Measurements from ENCODE around the gene PTPRC.
A peak's percentile ranks its signal among the peaks of the same experiment; 100 is the strongest.

Gene PTPRC

GRCh38 chr1:198643808-198644207 is 5.0 kb downstream of the PTPRC start:
- DNase-seq (ENCODE audit: low read depth), result no peak

GRCh38 chr1:198647055-198647454 is 8.2 kb downstream of the PTPRC start:
- no peak for DNase-seq (ENCODE audit: low read depth)

- DNase-seq (ENCODE audit: low read depth), result no peak
These were observed 9.8 kb downstream of the PTPRC start for GRCh38 chr1:198648592-198648991.

- DNase-seq (ENCODE audit: low read depth), result no peak
These were observed 10.6 kb downstream of the PTPRC start for GRCh38 chr1:198649232-198649967.

- DNase-seq (ENCODE audit: low read depth), result no peak
These were observed 11.1 kb downstream of the PTPRC start for GRCh38 chr1:198649968-198650338.

- DNase-seq (ENCODE audit: low read depth), result no peak
These were observed 11.7 kb downstream of the PTPRC start for GRCh38 chr1:198650506-198650905.

DNA sequence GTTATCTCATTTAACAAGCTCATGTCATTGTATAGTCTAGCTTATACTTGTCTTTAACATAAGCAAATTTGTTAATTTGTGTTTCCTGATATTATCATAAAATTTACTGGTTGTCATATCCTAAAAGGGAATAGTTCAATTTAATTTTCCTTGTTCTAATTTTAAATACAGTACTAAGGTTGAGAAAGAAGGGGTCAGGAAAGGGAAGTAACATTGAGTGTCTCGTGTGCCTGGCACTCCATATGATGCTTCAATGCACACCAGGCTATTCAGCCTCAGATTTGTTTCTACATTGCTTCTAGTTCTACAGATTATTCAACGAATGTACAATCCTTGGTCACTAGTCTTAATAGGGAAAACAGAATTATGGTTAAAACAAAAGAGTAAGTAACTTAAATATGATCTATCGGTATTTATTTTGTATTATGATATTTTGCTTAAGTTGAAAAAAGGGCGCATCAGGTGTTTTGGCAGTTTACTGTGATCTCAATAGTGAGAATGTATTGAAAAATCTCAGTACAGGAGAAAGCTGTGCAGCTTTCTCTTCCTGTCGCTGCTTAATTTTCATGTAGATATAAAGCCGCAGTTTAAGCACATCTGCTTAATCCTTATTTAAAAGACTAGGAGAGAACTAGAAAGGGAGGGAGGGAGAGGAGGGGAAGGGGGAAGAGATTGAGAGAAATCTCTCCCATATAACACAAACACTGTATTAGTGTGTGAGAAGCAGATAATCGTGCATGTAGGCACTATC is 13.0 kb downstream of the PTPRC start:
- DNase-seq (ENCODE audit: low read depth), result no peak

DNA sequence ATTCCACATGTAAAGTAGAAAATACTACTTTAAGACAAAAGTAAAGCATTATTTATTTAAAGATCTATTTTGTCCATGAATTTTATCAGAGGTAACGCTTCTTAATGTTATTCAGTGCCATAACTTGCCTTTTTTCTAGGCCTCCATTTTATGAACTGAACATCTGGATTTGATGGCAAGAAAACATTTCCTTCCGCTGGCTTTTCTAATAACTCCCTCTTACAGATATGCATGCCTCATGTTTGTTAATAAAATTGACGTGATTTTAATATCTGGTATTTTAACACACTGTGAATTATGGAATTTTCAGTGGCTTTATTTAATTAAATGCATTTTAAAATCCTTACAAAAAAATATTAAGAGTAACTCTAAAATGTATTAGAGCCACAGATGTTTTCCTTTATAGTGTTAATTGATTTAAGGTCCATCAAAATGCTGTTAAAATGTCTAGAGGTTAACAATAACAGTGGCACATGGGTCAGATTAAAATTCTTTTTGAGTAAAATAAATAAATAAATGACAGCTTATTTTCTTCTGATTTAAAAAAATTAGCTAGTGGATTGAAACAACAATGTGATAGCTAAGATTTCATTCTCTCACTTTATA is 15.1 kb downstream of the PTPRC start:
- no peak for DNase-seq (ENCODE audit: low read depth)

- peak; percentile 85 for DNase-seq (ENCODE audit: low read depth)
These were observed 16.8 kb downstream of the PTPRC start for GRCh38 chr1:198655459-198656121.

DNA sequence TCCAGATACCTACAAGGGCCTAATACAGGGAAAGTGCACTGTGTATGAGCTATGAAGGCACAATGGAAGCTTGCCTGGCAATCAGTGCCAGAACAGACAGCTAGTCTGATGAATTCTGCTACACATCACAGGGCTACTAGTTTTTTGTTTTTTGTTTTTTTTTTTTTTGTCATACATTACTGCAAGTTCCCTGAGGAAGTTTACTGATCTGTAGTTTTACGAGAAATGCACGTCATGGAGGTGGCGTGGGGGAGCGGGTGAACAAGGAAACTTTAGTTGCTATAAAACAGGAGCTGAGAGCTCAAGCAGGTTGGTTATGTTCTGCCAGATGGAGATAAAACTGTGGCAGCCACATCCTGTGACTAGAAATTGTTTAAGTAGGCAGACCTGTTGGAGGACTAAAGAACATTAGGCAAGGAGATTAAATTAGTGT is 17.7 kb downstream of the PTPRC start:
- no peak for DNase-seq (ENCODE audit: low read depth)

DNA sequence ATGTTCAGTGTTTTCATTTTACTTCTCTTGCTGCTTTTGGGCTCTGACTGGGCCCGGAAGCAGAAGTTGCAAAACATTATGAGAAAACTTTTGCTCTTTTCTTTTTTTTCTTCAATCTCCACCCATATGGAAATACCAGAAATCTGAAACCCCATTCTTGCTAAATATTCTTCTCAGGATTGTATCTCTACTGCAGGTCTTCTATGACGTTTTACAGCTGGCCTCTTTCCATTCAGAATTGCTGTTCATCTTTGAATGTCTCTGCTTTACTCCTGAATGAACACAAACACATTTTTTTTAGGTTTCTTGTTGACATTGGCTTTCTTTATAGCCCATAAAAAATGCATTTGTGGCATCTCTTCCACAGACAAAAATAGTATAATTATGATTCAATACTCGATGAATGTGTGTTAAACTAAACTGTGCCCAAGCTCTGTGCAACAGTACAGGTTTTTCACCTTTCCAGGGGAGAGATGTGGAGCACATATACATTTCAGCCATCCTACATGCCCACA is 18.8 kb downstream of the PTPRC start:
- DNase-seq (ENCODE audit: low read depth), result peak; percentile 100

- no peak for DNase-seq (ENCODE audit: low read depth)
These were observed 21.8 kb downstream of the PTPRC start for GRCh38 chr1:198660341-198661261.

DNA sequence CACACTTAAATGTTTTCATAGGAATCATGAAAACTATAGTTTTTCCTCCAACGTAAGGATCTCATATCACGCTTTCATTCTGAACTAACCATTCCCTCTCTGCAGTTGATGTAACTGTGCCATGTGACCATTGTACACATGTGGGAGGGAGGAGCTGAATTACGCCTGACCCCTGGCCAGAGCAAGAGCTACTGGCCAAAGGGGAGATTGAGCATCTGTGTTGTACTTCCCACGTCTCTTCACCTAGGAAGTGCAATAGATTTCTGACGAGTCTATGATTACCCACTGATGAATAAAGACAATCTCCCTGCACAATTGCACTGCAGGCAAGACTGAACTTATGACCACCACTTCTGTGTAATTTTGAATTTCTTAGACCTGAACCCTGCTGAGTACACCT is 24.0 kb downstream of the PTPRC start:
- DNase-seq (ENCODE audit: low read depth), result no peak

- no peak for DNase-seq (ENCODE audit: low read depth)
These were observed 25.4 kb downstream of the PTPRC start for GRCh38 chr1:198664068-198664788.

DNA sequence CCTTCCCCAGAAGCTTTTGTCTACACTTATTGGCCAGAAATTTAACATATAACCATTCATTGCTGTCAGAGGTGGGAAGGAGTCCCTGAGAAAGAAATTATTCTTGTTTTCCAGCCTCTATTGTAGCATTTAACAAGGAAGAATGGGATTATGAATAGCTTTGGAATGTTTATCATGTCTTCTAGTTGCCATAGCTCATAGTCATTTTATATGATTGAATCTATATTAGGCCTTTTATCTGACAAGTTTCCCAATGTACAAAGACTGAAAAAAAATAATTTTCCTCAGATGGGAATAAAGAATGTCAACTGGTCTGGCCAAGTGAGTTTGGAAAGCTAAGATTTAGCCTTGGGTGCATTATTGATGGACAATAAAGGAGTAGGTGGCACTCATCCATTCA is 28.3 kb downstream of the PTPRC start:
- DNase-seq (ENCODE audit: low read depth), result peak; percentile 68

DNA sequence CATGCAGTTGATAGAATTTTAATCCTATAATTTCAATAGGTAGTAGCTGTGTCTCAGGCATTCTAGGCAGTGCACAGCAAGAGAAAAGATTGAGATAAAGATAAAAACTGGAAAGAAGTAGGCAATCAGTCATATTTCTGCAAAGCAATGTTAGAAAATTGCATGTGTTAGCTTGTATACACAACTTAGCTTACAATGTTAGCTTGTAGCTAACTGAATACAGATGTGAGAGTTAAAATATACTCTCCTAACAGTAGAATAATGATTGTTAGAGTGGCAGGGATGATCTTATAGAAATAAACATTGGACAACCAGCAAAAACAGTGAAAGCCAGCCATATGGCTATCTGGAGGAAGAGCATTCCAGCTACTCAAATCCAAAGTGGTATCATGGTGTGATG is 29.0 kb downstream of the PTPRC start:
- DNase-seq (ENCODE audit: low read depth), result no peak

DNA sequence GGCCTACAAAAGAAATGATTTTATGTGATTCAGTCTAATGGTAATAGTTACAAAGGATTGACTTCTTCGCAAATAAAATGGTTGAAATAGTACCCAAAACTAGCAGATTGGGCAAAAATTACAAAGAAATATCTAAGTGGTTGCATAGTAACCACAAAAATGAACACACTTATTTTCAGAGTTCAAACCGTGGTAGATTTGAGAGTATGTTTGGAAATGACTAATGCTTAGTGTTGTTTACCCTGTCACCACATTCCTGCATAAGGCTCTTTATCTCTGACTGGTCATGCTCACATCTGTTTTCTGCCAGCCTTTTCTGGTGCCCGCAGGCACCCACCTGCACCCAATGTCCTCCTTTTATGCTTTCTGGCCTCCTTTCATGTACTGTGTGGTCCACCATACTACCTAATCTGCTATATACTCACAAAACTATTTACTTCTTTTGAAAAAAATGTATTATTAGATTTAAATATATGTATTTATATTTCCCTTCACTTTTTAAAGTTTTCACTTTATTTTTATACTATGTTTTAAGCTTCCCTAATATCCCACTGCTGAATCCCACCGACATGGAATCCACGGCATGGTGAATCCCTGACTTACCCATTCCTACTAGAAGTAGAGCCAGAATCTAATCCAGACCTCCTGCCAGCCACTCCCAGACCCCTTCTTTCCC is 30.3 kb downstream of the PTPRC start:
- DNase-seq (ENCODE audit: low read depth), result peak; percentile 96

- no peak for DNase-seq (ENCODE audit: low read depth)
These were observed 30.9 kb downstream of the PTPRC start for GRCh38 chr1:198669771-198670170.

DNA sequence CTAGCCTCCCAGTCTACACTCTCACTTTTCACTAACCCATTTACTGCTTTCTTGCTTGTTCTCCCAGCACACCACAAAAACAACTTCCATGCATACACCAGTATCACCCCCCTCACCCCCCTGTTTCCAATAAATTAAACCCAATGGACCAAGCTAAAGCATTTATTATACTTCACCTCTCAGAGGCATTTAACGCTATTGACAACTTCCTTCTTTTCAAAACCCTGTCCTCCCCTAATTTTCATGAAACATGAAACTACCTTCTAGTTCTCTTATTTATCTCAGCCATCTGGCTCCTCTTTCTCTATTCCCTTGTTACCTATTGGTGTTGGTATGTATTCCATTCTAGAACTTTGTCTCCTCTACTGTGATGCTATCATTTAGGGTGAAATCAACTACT is 32.3 kb downstream of the PTPRC start:
- DNase-seq (ENCODE audit: low read depth), result no peak

DNA sequence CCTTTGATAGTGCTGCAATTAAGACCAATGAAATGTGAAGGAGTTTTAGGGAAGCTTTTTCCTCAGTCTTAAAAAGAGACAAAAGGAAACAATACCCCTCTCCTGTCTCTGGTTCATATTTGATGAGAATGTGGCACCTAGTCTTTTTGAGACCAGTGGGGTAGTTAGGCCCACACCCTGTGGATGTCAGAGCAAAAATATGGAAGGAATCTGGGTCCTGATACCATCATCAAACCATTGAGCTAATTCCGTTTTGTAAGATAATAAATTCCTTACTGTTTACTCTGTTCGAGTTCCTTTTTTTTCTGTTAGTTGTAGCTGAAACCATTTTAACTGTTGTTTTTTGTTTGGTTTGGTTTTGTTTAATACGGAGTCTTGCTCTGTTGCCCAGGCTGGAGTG is 33.3 kb downstream of the PTPRC start:
- peak; percentile 87 for DNase-seq (ENCODE audit: low read depth)
